Liver (tissue), 9 donors: ENCODE results near the gene LTBP2. TPM values are rescaled to one million over a fixed set of nuclear protein-coding genes. Genes with fewer than 3 reads are reported as not detected.

Source experiments
- DNase-seq: peaks from one replicate; pipeline ENCODE4 v3.0.0-alpha.2; 2017; ENCODE audit warnings: low spot score
- H3K27ac ChIP-seq, 2 donors: one replicate each; pipeline ENCODE4 v1.7.0; 2013; ENCODE audit warnings: inconsistent platforms in 2 of 2, low read length in 2 of 2, control low read depth in 1 of 2, low read depth in 1 of 2, mild to moderate bottlenecking in 1 of 2
- H3K27me3 ChIP-seq, 4 donors: one replicate each; pipeline versions ENCODE4 v1.6.1 to v1.7.0; 2013; ENCODE audit warnings: low read length in 3 of 4, inconsistent platforms in 1 of 4, mild to moderate bottlenecking in 1 of 4, moderate library complexity in 1 of 4; ENCODE audit not compliant: control insufficient read depth in 4 of 4, insufficient read depth in 4 of 4
- H3K36me3 ChIP-seq, 4 donors: one replicate each; pipeline versions ENCODE4 v1.6.1 to v1.7.0; 2013; ENCODE audit warnings: low read length in 3 of 4, mild to moderate bottlenecking in 3 of 4, low read depth in 1 of 4, moderate library complexity in 1 of 4; ENCODE audit not compliant: control insufficient read depth in 4 of 4, insufficient read depth in 3 of 4
- H3K4me1 ChIP-seq, 4 donors: one replicate each; pipeline versions ENCODE4 v1.6.1 to v1.7.0; 2013; ENCODE audit warnings: low read length in 3 of 4, mild to moderate bottlenecking in 3 of 4, moderate library complexity in 1 of 4; ENCODE audit not compliant: control insufficient read depth in 4 of 4, insufficient read depth in 4 of 4
- H3K4me3 ChIP-seq, 3 donors: one replicate each; pipeline versions ENCODE4 v1.6.1 to v1.7.0; 2013; ENCODE audit warnings: low read length in 3 of 3, control low read depth in 1 of 3, low read depth in 1 of 3, mild to moderate bottlenecking in 1 of 3
- H3K9ac ChIP-seq, 2 donors: one replicate each; pipeline ENCODE4 v1.7.0; 2013; ENCODE audit warnings: low read length in 2 of 2, mild to moderate bottlenecking in 2 of 2, moderate library complexity in 2 of 2, control low read depth in 1 of 2, low read depth in 1 of 2
- H3K9me3 ChIP-seq, 4 donors: one replicate each; pipeline versions ENCODE4 v1.6.1 to v1.7.0; 2013; ENCODE audit warnings: low read length in 3 of 4; ENCODE audit not compliant: control insufficient read depth in 4 of 4
- ATF3 ChIP-seq: IDR thresholded peaks from 2 replicates; pipeline ENCODE4 v1.6.1; 2016; ENCODE audit warnings: antibody characterized with exemption
- CTCF ChIP-seq: fragments of 150-350 bp; IDR thresholded peaks from 2 replicates; pipeline ENCODE4 v1.5.1; 2017; ENCODE audit warnings: improper control_type of control experiment, low read depth, low read length; ENCODE audit not compliant: missing input control
- EGR1 ChIP-seq, 2 donors: IDR thresholded peaks; 2 replicates each; pipeline ENCODE4 v1.6.1; 2016 to 2018; ENCODE audit warnings: antibody characterized with exemption in 2 of 2, low read depth in 2 of 2
- FOXA1 ChIP-seq: IDR thresholded peaks from 2 replicates; pipeline ENCODE4 v1.6.1; 2016; ENCODE audit warnings: antibody characterized with exemption
- FOXA2 ChIP-seq: IDR thresholded peaks from 2 replicates; pipeline ENCODE4 v1.6.1; 2016; ENCODE audit warnings: antibody characterized with exemption
- HNF4A ChIP-seq, 2 donors: conservative IDR thresholded peaks; 2 replicates each; pipeline ENCODE4 v1.6.1; 2016; ENCODE audit warnings: antibody characterized with exemption in 2 of 2, mild to moderate bottlenecking in 2 of 2
- HNF4G ChIP-seq: IDR thresholded peaks from 2 replicates; pipeline ENCODE4 v1.6.1; 2016; ENCODE audit warnings: antibody characterized with exemption
- JUND ChIP-seq, 2 donors: IDR thresholded peaks; 2 replicates each; pipeline ENCODE4 v1.6.1; 2016; ENCODE audit warnings: antibody characterized with exemption in 2 of 2
- MAX ChIP-seq: IDR thresholded peaks from 2 replicates; pipeline ENCODE4 v1.6.1; 2016; ENCODE audit warnings: antibody characterized with exemption
- NR2F2 ChIP-seq: IDR thresholded peaks from 2 replicates; pipeline ENCODE4 v1.6.1; 2016; ENCODE audit warnings: antibody characterized with exemption
- RAD21 ChIP-seq, 2 donors: IDR thresholded peaks; 2 replicates each; pipeline ENCODE4 v1.6.1; 2016; ENCODE audit warnings: antibody characterized with exemption in 2 of 2, mild to moderate bottlenecking in 2 of 2
- REST ChIP-seq: IDR thresholded peaks from 2 replicates; pipeline ENCODE4 v1.6.1; 2016; ENCODE audit warnings: antibody characterized with exemption, mild to moderate bottlenecking
- RXRA ChIP-seq, 2 donors: IDR thresholded peaks; 2 replicates each; pipeline ENCODE4 v1.6.1; 2017 to 2018; ENCODE audit warnings: antibody characterized with exemption in 2 of 2, mild to moderate bottlenecking in 1 of 2
- SP1 ChIP-seq: IDR thresholded peaks from 2 replicates; pipeline ENCODE4 v1.6.1; 2018; ENCODE audit warnings: antibody characterized with exemption, mild to moderate bottlenecking
- TAF1 ChIP-seq: conservative IDR thresholded peaks from 2 replicates; pipeline ENCODE4 v1.6.1; 2016; ENCODE audit warnings: antibody characterized with exemption, mild to moderate bottlenecking
- WGBS: extraction: QIAGEN DNeasy Blood & Tissue Kit; methylation state at CpG from one replicate; pipeline ENCODE4 v1.1.7; 2013; 5-methylcytosine and 5-hydroxymethylcytosine counted together
- polyA plus RNA-seq, 2 donors: library from polyadenylated mRNA; stranded (reverse) in 1 of 2; unstranded in 1 of 2; fragments of 200-250 nt in 1 of 2; fragments of >200 nt in 1 of 2; fragmentation: Nextera tagmentation in 1 of 2; extraction: Ambion mirVana in 1 of 2; gene quantifications; one replicate each; pipeline versions ENCODE4 v1.2.1 to v1.2.3, GENCODE V29; 2013 to 2015
- total RNA-seq, 2 donors: library from RNA; depleted of rRNA; stranded (reverse); fragments of >200 nt; gene quantifications; one replicate each; pipeline ENCODE4 v1.2.3, GENCODE V29; 2014
- TF ChIP-seq, protein P1 (sequence below): IDR thresholded peaks from 2 replicates; pipeline ENCODE4 v1.6.1; 2016; ENCODE audit warnings: antibody characterized with exemption
- donor health status: healthy.
- donor health status: healthy.
- donor health status: healthy.
- donor health status: healthy.
- donor health status: healthy.

Gene LTBP2
- total and polyA plus RNA-seq, 4 donors, result 0.24 to 1.3 (median 0.89) TPM

DNA sequence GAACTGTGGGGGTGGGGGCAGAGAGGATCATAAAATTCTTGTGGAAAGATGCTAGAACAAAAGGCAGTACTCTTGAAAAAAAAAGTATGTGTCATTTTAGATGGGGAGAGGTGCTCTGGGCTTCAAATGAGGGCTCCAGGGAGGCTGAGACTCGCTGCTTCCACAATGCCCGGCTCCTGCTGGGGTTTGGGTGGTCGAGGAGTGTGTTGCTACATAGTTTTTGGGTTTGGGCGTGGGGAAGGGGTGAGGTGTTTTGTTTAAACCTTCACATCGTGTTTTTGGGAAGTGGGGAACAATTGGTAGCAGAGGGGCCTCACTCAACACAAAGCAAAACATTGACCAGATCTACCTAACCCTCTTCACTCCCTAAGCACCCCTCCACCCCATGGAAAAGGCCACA, 110.3 kb downstream of the LTBP2 start (continued):
- TF ChIP-seq CTCF (no peak), FOXA2 (no peak), ATF3 (no peak), HNF4A (conservative IDR thresholded peaks at IDR 0.05) (no peak), NR2F2 (no peak), TAF1 (no peak)

- Histone ChIP-seq H3K4me3 (no peak overlapping the region), H3K36me3 (no peaks in the 10 kb centered on the region), H3K9ac (no peak overlapping the region), H3K4me1 (no peaks in the 10 kb centered on the region), H3K27ac (no peak overlapping the region), H3K9me3 (no peaks in the 10 kb centered on the region), H3K27me3 (no peaks in the 10 kb centered on the region)
- TF ChIP-seq RAD21 (IDR thresholded peaks at IDR 0.05) (peak; percentile 55 to 71), FOXA1 (no peak), EGR1 (IDR thresholded peaks at IDR 0.05; ENCODE audit: low read depth in 2 of 2) (no peak), CTCF (peak; percentile 32), REST (no peak)
- peak; percentile 41 for DNase-seq
- 69% methylated on average over 16 of the region's 16 CpGs for WGBS
These were observed 110.9 kb downstream of the LTBP2 start for GRCh38 chr14:74501135-74501614.

DNA sequence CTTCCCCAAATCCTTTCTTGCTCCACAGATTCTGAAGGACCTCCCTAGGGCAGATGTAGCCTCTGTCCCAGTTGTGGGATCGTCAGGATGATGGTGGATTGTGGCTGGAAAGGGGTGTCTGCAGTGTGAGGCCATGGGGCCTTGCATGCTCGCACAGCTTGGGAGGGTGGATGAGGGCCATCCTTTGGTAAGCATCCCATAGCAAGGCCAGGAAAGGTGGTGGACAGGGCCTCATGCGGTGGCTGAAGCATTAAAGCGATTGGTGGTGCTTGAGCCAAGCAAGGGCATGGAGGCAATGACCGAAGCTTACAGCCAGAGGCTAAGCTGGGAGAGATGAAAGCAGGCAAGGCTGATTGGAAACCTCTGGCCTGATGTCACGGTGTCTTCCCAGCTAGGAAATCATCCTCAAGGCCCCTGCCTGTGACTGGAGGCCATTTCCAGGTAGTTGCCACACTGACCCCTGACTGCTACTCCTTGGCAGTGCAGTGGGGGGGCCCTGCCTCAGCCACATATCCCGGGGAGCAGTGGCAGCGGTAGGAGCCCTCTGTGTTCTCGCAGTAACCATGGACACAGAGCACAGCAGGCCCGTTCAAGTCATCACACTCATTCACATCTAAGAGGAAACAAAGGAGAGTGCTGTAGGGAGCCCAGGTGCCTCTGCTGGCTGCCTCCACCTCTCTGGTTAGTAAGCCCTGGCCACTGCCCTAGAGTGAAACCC, 111.5 kb downstream of the LTBP2 start:
- no peak overlapping the region for H3K27ac ChIP-seq
- H3K4me1 ChIP-seq, result no peaks in the 10 kb centered on the region
- DNase-seq, result peak; percentile 32
- H3K36me3 ChIP-seq, result no peaks in the 10 kb centered on the region
- no peak overlapping the region for H3K4me3 ChIP-seq
- WGBS, result 91% methylated on average over 10 of the region's 10 CpGs
- no peak overlapping the region for H3K9ac ChIP-seq
- H3K27me3 ChIP-seq, result no peaks in the 10 kb centered on the region
- H3K9me3 ChIP-seq, result no peaks in the 10 kb centered on the region
- no peak for TF ChIP-seq SP1
- TF ChIP-seq HNF4G, result no peak
- no peak for TF ChIP-seq HNF4A (conservative IDR thresholded peaks at IDR 0.05)
- TF ChIP-seq CTCF, result no peak
- TF ChIP-seq FOXA2, result no peak
- no peak for TF ChIP-seq TAF1
- no peak for TF ChIP-seq RAD21 (IDR thresholded peaks at IDR 0.05)
- TF ChIP-seq RXRA (IDR thresholded peaks at IDR 0.05), result no peak
- TF ChIP-seq, protein P1, sequence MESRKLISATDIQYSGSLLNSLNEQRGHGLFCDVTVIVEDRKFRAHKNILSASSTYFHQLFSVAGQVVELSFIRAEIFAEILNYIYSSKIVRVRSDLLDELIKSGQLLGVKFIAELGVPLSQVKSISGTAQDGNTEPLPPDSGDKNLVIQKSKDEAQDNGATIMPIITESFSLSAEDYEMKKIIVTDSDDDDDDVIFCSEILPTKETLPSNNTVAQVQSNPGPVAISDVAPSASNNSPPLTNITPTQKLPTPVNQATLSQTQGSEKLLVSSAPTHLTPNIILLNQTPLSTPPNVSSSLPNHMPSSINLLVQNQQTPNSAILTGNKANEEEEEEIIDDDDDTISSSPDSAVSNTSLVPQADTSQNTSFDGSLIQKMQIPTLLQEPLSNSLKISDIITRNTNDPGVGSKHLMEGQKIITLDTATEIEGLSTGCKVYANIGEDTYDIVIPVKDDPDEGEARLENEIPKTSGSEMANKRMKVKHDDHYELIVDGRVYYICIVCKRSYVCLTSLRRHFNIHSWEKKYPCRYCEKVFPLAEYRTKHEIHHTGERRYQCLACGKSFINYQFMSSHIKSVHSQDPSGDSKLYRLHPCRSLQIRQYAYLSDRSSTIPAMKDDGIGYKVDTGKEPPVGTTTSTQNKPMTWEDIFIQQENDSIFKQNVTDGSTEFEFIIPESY, result no peak
- TF ChIP-seq NR2F2, result no peak
- no peak for TF ChIP-seq EGR1 (IDR thresholded peaks at IDR 0.05; ENCODE audit: low read depth in 2 of 2)
- TF ChIP-seq JUND (IDR thresholded peaks at IDR 0.05), result no peak
- no peak for TF ChIP-seq FOXA1
- TF ChIP-seq MAX, result no peak
